ENCODE results near the gene OR6C74.

Gene OR6C74

DNA sequence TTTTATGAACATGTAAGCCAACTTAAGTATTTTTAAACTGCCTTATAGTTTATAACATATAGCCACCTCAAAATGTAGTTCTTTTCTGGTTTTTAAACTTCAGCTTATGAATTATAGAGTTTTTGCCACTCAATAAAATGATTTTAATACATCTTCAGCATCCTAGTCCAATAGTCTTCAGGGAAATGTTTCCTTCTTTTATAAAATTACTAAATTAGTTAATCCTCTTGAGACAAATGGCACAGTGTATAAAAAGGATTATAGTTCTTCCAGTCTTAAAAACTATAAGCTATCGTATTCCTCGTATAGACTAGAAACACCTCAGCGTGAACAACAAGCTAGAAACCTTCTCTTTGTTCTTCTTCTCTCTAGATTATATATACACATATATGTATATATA lies at the start of gene OR6C74:
TSS of gene OR6C74 (plus strand) at position 301 of the 400 bp plus-strand sequence. CDS start 2,679 bp downstream, outside the sequence.
- DNase-seq (ENCODE audit: low read depth): no peak

DNA sequence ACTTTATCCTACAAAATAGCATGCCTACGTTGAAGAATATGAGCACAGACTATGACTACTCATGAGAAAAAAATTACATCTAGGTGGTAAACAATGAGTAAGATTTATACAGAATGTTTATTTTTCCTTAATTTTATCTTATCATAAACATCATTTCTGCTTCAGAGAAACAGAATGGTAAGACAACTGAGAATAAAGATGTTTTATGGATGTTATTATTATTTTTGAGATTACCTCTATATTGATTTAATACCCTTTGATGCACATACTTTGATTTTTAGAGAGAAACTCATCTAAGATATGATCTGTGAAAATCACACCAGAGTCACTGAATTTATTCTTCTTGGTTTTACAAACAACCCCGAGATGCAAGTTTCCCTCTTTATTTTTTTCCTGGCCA lies 23.7 kb upstream of the OR6C74 start, which contains the start of gene OR10A7:
TSS of gene OR10A7 (plus strand) at position 301 of the 400 bp plus-strand sequence. CDS start at position 301, 0 bp downstream.
- no peak for DNase-seq (ENCODE audit: low read depth)

DNA sequence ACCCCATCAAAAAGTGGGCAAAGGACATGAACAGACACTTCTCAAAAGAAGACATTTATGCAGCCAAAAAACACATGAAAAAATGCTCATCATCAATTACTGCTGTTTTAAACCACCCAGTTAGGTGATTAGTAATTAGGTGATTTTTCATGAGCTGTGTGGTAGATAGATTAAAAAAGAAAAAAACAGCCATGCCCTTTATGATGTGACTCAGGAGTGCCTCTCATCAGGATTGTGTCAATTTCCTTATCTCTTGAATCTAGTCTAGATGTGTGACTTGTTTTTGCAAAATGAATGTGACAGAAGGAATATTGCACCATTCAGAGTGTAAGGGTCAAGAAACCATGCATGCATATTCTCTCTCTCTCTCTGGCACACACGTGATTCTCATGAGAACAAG lies 17.9 kb upstream of the OR6C74 start:
- DNase-seq (ENCODE audit: low read depth): no peak

DNA sequence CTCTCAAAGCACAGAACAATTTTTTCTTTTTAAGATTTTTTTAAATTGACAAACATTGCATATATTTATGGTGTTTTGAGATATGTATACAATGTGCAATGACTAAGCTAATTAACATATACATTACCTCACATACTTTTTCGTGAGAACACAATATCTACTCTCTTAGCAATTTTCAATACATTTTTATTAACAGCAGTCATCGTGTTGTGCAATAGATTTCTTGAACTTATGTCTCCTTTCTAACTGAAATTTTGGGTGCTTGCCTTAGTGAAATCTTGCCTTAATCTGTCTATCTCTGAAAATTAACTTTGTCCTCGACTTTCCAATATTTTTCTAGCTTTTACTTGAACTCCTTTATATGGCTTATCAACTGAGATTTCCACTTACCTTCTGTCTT lies 16.8 kb upstream of the OR6C74 start:
- no peak for DNase-seq (ENCODE audit: low read depth)

DNA sequence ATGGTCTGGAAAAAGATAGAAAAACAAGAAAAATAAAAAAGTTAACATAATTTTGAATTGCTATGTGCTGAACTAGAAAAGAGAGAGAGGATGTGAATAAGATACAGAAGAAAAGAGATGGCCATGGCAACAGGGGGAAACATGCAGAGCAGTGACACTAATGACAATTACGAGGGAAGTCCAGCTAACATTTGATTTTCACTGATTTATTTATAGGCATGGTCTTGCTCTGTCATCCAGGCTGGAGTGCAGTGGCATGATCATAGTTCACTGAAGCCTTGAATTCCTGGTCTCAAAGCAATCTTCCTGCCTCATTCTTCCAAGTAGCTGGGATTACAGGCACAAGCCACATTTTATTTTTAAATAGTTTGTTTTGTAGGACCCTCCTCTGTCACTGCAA lies 1.8 kb downstream of the OR6C74 start:
- DNase-seq (ENCODE audit: low read depth): no peak

DNA sequence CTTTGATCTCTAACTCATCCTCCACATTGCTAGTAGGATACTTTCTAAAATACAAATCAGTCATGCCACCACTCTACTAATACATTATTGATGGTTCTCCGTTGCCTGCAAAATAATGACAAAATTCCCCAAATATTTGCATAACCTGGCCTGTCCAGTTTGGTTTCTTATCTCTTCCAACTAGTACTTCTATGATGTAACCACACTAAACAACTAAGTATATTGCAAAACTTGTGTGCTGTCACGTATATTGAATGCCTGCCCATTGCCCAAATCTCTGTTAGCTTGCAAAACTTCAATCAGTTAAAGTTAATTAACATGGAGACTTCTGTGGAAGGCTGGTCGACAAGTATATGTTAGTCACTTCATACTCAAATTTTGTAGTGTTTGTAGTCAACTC lies 6.5 kb downstream of the OR6C74 start:
- no peak for DNase-seq (ENCODE audit: low read depth)

DNA sequence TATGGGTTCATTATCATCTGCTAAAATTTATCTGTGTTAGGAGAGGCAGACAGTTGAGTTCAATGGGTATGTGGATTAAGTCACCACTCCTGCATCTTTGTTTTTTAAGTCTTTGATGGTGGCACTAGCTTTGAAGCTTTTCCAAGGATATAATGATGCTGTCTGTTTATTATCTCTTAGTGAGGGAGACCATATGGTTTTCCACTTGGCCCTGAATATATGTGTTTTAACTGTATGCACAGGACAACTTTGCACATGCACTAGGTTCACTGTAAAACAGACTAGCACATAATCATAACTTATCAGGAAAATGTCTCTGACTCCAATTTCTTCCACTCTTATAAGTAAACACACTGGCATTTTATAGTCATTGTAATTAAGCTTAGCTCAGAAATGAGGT lies 8.9 kb downstream of the OR6C74 start:
- DNase-seq (ENCODE audit: low read depth): no peak

DNA sequence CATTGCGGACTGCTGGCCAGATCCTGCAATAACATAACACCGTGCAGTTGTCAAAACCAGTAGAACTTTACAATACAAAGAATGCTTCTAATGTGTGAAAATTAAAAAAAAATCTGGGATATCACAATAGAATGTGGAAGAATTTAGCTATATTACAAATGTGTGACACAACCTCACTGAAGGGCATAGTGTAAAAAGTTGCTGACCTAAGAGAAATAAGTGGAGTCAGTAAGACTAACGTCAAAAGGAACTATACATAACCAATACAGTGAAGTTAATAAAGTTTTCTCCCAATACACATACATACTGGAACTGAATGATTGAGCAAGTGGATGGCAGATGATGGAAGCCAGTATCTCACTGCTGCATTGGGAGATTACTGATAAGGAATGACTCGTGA lies 12.4 kb downstream of the OR6C74 start:
- DNase-seq (ENCODE audit: low read depth): no peak

DNA sequence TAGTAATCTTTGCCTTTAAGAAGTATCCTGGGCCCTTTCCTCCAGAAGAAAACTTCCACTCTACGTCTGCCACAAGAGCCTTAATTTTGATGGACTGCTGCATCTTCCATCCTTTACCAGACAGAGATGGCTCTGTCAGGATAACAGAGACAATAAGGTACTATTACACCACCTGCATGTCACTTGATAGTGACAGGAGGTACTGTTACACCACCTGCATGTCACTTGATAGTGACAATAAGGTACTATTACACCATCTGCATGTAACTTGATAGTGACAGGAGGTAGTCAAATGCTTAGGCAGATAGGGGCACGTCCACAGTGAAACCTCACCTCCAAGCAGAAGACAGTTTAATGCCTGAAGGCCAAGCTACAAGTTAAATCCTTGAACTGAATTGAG lies 13.9 kb downstream of the OR6C74 start:
- no peak for DNase-seq (ENCODE audit: low read depth)

DNA sequence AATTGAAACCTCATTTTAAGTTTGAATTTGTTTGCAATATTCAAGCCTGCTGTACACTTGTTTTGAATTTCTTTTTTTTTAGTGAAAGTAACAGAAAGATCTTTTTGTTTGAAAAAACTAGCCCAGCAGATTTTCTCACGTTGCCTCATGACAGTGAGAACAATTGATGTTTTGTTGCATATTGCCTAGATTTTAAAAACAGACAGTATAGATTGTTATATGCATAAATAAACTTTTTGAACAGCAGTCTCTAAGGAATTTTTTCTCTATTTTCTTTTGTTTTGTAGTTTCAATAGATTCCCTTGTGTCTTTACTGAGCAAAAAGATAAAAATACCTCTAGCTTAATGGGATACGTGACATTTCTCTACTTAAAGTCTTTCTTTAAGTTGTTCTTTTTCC lies 36.6 kb downstream of the OR6C74 start:
- no peak for DNase-seq (ENCODE audit: low read depth)

DNA sequence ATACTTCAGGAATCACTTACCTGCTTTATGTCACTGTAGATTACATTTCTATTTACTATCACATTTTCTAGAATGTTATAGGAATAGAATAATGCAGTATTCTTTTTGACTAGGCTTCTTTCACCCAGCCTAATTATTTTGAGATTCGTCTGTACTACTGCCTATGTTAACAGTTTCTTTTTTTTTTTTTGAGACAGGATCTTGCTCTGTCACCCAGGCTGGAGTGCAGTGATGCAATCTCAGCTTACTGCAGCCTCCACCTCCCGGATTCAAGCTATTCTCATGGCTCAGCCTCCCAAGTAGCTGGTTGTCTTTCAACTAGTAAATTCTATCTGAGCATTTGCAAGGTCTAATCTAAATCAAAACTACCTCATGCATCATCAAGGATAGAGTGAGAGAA lies 45.6 kb downstream of the OR6C74 start:
- DNase-seq (ENCODE audit: low read depth): no peak

Measured in non-pigmented ciliary epithelial cell (primary cell).